DND-41 (cell line): ENCODE measurements around the gene FAT1.

Experiments
- EZH2 ChIP-seq: IDR thresholded peaks from 3 replicates; pipeline ENCODE4 v1.6.1; 2012; ENCODE audit warnings: borderline replicate concordance, low read depth, mild to moderate bottlenecking, moderate library complexity, low read length, inconsistent platforms; ENCODE audit not compliant: severe bottlenecking
- TF ChIP-seq, protein P1 (sequence below): IDR thresholded peaks from 2 replicates; pipeline ENCODE4 v1.5.1; 2012; ENCODE audit warnings: borderline replicate concordance, low read length, moderate library complexity, mild to moderate bottlenecking; ENCODE audit not compliant: poor library complexity, severe bottlenecking; ENCODE audit errors: extremely low read depth

DNA sequence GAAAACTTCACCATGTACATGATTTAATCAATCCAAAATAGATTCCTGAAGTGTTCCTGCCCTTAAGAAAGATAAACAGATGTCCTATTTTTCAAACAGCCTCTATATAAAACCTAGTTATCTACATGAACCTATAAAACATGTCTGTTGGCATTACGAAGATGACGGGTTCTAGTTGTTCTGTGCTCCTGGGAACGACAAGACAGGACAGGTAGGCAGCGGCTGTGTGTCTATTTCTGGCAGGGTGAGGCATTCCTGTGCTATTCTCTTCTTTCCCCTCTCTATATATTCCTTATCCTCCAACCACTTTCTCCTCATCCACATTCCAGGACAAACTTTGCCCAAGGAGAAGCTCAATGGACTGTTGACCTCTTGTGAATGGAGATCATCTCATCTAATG lies 6.1 kb downstream of the FAT1 start:
- TF ChIP-seq, protein P1, sequence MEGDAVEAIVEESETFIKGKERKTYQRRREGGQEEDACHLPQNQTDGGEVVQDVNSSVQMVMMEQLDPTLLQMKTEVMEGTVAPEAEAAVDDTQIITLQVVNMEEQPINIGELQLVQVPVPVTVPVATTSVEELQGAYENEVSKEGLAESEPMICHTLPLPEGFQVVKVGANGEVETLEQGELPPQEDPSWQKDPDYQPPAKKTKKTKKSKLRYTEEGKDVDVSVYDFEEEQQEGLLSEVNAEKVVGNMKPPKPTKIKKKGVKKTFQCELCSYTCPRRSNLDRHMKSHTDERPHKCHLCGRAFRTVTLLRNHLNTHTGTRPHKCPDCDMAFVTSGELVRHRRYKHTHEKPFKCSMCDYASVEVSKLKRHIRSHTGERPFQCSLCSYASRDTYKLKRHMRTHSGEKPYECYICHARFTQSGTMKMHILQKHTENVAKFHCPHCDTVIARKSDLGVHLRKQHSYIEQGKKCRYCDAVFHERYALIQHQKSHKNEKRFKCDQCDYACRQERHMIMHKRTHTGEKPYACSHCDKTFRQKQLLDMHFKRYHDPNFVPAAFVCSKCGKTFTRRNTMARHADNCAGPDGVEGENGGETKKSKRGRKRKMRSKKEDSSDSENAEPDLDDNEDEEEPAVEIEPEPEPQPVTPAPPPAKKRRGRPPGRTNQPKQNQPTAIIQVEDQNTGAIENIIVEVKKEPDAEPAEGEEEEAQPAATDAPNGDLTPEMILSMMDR: no peak
- no peak for TF ChIP-seq EZH2
